ENCODE data around the gene NDFIP2.

DNA sequence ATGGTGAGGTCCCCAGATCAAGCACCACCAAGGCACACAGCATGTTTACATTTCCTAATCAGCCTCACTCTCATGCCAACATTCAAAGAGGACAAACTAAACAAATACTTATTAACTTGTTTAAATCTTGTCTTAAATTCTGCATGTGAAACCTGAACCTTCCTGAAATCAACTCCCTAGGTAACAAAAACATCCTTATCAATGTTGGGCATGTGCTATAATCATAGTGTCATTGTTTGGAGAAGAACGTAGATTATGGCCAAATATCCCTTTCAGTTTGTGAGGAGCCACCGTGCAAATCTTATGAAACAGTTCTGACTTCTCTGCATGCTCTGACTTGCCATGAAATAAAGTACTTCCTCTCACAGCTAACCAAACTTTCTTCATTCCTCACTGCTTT lies 123.8 kb downstream of the NDFIP2 start:
- TF ChIP-seq RFX5 (IDR thresholded peaks at IDR 0.05) (no peak), ZNF302 (CRISPR knock-in tag; IDR thresholded peaks at IDR 0.05) (no peak), KDM1A (IDR thresholded peaks at IDR 0.05; ENCODE audit: low read depth) (no peak), SMC3 (IDR thresholded peaks at IDR 0.05) (no peak), TP53 (CRISPR knock-in tag; IDR thresholded peaks at IDR 0.05) (no peak), RCOR1 (IDR thresholded peaks at IDR 0.05; ENCODE audit: low read depth, low read length) (no peak), PHF8 (IDR thresholded peaks at IDR 0.05; ENCODE audit: borderline replicate concordance, low read depth) (no peak), EHF (CRISPR knock-in tag; IDR thresholded peaks at IDR 0.05) (no peak), JUN (IDR thresholded peaks at IDR 0.05) (no peak), HOXA7 (CRISPR knock-in tag; IDR thresholded peaks at IDR 0.05) (no peak), POLR2A (IDR thresholded peaks at IDR 0.05; ENCODE audit: low read length) (no peak)
- TF ChIP-seq, protein P1, sequence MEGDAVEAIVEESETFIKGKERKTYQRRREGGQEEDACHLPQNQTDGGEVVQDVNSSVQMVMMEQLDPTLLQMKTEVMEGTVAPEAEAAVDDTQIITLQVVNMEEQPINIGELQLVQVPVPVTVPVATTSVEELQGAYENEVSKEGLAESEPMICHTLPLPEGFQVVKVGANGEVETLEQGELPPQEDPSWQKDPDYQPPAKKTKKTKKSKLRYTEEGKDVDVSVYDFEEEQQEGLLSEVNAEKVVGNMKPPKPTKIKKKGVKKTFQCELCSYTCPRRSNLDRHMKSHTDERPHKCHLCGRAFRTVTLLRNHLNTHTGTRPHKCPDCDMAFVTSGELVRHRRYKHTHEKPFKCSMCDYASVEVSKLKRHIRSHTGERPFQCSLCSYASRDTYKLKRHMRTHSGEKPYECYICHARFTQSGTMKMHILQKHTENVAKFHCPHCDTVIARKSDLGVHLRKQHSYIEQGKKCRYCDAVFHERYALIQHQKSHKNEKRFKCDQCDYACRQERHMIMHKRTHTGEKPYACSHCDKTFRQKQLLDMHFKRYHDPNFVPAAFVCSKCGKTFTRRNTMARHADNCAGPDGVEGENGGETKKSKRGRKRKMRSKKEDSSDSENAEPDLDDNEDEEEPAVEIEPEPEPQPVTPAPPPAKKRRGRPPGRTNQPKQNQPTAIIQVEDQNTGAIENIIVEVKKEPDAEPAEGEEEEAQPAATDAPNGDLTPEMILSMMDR (IDR thresholded peaks at IDR 0.05): no peak
- TF ChIP-seq, protein P2, sequence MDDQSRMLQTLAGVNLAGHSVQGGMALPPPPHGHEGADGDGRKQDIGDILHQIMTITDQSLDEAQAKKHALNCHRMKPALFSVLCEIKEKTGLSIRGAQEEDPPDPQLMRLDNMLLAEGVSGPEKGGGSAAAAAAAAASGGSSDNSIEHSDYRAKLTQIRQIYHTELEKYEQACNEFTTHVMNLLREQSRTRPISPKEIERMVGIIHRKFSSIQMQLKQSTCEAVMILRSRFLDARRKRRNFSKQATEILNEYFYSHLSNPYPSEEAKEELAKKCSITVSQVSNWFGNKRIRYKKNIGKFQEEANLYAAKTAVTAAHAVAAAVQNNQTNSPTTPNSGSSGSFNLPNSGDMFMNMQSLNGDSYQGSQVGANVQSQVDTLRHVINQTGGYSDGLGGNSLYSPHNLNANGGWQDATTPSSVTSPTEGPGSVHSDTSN (IDR thresholded peaks at IDR 0.05): no peak

All from A549 (cell line).